ENCODE results near the gene DRGX. TPM values are rescaled to one million over a fixed set of nuclear protein-coding genes. Genes with fewer than 3 reads are reported as not detected.

The DRGX gene
- total and polyA plus RNA-seq, 2 of the 13 experiments (the other 11 are each of a cell fraction or from before 2014, with no cell fraction given): not detected

- WGBS (ENCODE audit: low lambda C conversion rate): 71% methylated on average over 1 of the region's 4 CpGs
- intact Hi-C loops (cut with micrococcal nuclease; ENCODE audit: unreplicated experiment): no loop called here
- DNase-seq (ENCODE audit: low spot score) (no peak), FAIRE-seq (no peak), ATAC-seq (no peak)
- Histone ChIP-seq H3K9ac (ENCODE audit: insufficient read depth, low read depth, low read length) (no peak overlapping the region), H3K27me3 (ENCODE audit: control insufficient read depth in 1 of 2, insufficient read depth in 2 of 2, low read length in 2 of 2) (no peaks in the 10 kb centered on the region), H2AFZ (ENCODE audit: low read length) (no peak overlapping the region), H3K27ac (ENCODE audit: extremely low read length, insufficient read depth, low read length) (no peak overlapping the region), H4K20me1 (ENCODE audit: insufficient read depth, low read length) (no peaks in the 10 kb centered on the region), H3K4me3 (replicated peaks in 1 of 3; ENCODE audit: insufficient read depth in 1 of 3, low read depth in 2 of 3, low read length in 3 of 3) (no peak overlapping the region), H3K4me2 (ENCODE audit: low read depth, low read length) (no peak overlapping the region), H3K36me3 (replicated peaks in 1 of 2; ENCODE audit: control insufficient read depth in 1 of 2, insufficient read depth in 2 of 2, low read length in 2 of 2) (no peaks in the 10 kb centered on the region), H3K4me1 (ENCODE audit: insufficient read depth, low read length) (no peaks in the 10 kb centered on the region), H3K79me2 (ENCODE audit: insufficient read depth, low read length) (no peaks in the 10 kb centered on the region), H3K9me3 (ENCODE audit: low read length) (no peaks in the 10 kb centered on the region)
- POLR2A ChIA-PET: no interaction called here
- no TSS peak for BruUV-seq (replicated peaks)
- in situ Hi-C loops (cut with HindIII; ENCODE audit: extremely low pct_ligation_motif_present, low pct_unique_long_range_greater_than_20kb): no loop called here
- TF ChIP-seq, protein P1, sequence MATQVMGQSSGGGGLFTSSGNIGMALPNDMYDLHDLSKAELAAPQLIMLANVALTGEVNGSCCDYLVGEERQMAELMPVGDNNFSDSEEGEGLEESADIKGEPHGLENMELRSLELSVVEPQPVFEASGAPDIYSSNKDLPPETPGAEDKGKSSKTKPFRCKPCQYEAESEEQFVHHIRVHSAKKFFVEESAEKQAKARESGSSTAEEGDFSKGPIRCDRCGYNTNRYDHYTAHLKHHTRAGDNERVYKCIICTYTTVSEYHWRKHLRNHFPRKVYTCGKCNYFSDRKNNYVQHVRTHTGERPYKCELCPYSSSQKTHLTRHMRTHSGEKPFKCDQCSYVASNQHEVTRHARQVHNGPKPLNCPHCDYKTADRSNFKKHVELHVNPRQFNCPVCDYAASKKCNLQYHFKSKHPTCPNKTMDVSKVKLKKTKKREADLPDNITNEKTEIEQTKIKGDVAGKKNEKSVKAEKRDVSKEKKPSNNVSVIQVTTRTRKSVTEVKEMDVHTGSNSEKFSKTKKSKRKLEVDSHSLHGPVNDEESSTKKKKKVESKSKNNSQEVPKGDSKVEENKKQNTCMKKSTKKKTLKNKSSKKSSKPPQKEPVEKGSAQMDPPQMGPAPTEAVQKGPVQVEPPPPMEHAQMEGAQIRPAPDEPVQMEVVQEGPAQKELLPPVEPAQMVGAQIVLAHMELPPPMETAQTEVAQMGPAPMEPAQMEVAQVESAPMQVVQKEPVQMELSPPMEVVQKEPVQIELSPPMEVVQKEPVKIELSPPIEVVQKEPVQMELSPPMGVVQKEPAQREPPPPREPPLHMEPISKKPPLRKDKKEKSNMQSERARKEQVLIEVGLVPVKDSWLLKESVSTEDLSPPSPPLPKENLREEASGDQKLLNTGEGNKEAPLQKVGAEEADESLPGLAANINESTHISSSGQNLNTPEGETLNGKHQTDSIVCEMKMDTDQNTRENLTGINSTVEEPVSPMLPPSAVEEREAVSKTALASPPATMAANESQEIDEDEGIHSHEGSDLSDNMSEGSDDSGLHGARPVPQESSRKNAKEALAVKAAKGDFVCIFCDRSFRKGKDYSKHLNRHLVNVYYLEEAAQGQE (IDR thresholded peaks at IDR 0.05; ENCODE audit: borderline replicate concordance in 1 of 2, low read depth in 1 of 2, low read length in 2 of 2): no peak
- TF ChIP-seq TEAD2 (CRISPR knock-in tag; IDR thresholded peaks at IDR 0.05) (no peak), RXRB (CRISPR knock-in tag; IDR thresholded peaks at IDR 0.05; ENCODE audit: borderline replicate concordance) (no peak), ZNF703 (CRISPR knock-in tag; IDR thresholded peaks at IDR 0.05; ENCODE audit: borderline replicate concordance) (no peak), DPF2 (CRISPR knock-in tag; IDR thresholded peaks at IDR 0.05; ENCODE audit: borderline replicate concordance, low read depth) (no peak), MAFG (CRISPR knock-in tag; IDR thresholded peaks at IDR 0.05) (no peak), ZNF276 (CRISPR knock-in tag; IDR thresholded peaks at IDR 0.05; ENCODE audit: low read depth) (no peak), POLR2AphosphoS5 (IDR thresholded peaks at IDR 0.05; ENCODE audit: low read depth, low read length) (no peak), SNAI1 (CRISPR knock-in tag; IDR thresholded peaks at IDR 0.05; ENCODE audit: borderline replicate concordance) (no peak), KLF11 (CRISPR knock-in tag; IDR thresholded peaks at IDR 0.05) (no peak), SCMH1 (CRISPR knock-in tag; IDR thresholded peaks at IDR 0.05; ENCODE audit: borderline replicate concordance) (no peak), KLF6 (CRISPR knock-in tag; IDR thresholded peaks at IDR 0.05) (no peak), SRSF9 (IDR thresholded peaks at IDR 0.05; ENCODE audit: borderline replicate concordance, insufficient read depth, low read depth, low read length, poor library complexity, severe bottlenecking) (no peak), ZMYM2 (CRISPR knock-in tag; IDR thresholded peaks at IDR 0.05) (no peak)
- CTCF ChIA-PET (ENCODE audit: low intra/inter-chr PET ratio, low total read pairs): no interaction called here
Observed at GRCh38 chr10:49347342-49347741, 48.5 kb downstream of the DRGX start.

Data from HepG2 (cell line).